K562 (cell line): ENCODE results near the gene HEATR3. TPM values are rescaled to one million over a fixed set of nuclear protein-coding genes. Genes with fewer than 3 reads are reported as not detected.

Experiments used
- ATAC-seq: fragments of 200-7000 bp; cut with Tn5 transposase; 3 replicates; pipeline ENCODE4 v1.9.1; 2020; ENCODE audit warnings: moderate library complexity
- BruUV-seq: library from RNA; stranded (reverse); fragments of 400-500 nt; replicated peaks from 2 replicates; lab custom pipeline; 2021; lab: Mats Ljungman, UMichigan
- CTCF ChIA-PET: fragments of 300-600 bp; formaldehyde crosslinking; extraction: SDS; loops from one replicate; lab custom pipeline; 2021; ENCODE audit warnings: low intra/inter-chr PET ratio; lab: Yijun Ruan, JAX
- POLR2A ChIA-PET: fragments of 300-600, 350-650 bp; sonication (Branson Sonifier 250); formaldehyde crosslinking; extraction: SDS; loops from one replicate; lab custom pipeline; 2021; ENCODE audit warnings: antibody characterized with exemption, inconsistent platforms; lab: Yijun Ruan, JAX
- DNase-seq, 4 experiments: peaks; one replicate each; pipeline versions ENCODE4 v3.0.0 to v3.0.0-alpha.2; 2011 to 2018; ENCODE audit warnings: low spot score in 3 of 4, mixed read lengths in 3 of 4; ENCODE audit errors: extremely low read depth in 1 of 4
- FAIRE-seq: peaks from 2 replicates; lab custom pipeline; 2011; peaks lifted over from hg19 to GRCh38; lab: Jason Lieb, UNC
- H2AFZ ChIP-seq: 2 replicates; pipeline ENCODE4 v1.6.0; 2011; ENCODE audit warnings: low read depth, low read length, control low read depth, inconsistent platforms
- H3K27ac ChIP-seq: fragments of 200-600 bp; 3 replicates; pipeline ENCODE4 v1.8.0; 2011; ENCODE audit warnings: low read depth, mild to moderate bottlenecking, control low read depth, inconsistent platforms, low read length, moderate library complexity, mixed read lengths; ENCODE audit errors: extremely low read depth
- H3K27me3 ChIP-seq, 2 experiments: fragments of 300-600 bp in 1 of 2; 2 replicates in 1 of 2; 3 replicates in 1 of 2; pipeline versions ENCODE4 v1.6.0 to v1.8.0; 2011; ENCODE audit warnings: inconsistent platforms in 2 of 2, low read length in 2 of 2, mild to moderate bottlenecking in 1 of 2, mixed read lengths in 1 of 2, moderate library complexity in 1 of 2; ENCODE audit not compliant: control insufficient read depth in 2 of 2, insufficient read depth in 2 of 2
- H3K36me3 ChIP-seq: fragments of 300-600 bp; 3 replicates; pipeline ENCODE4 v1.8.0; 2011; ENCODE audit warnings: mild to moderate bottlenecking, low read length, inconsistent platforms; ENCODE audit not compliant: control insufficient read depth, insufficient read depth
- H3K4me1 ChIP-seq, 2 experiments: fragments of 200-600 bp in 1 of 2; replicated peaks in 1 of 2; 2 replicates in 1 of 2; 3 replicates in 1 of 2; pipeline versions ENCODE4 v1.5.1 to v1.8.0; 2011; ENCODE audit warnings: inconsistent platforms in 2 of 2, low read length in 2 of 2, mild to moderate bottlenecking in 1 of 2, mixed read lengths in 1 of 2, moderate library complexity in 1 of 2; ENCODE audit not compliant: control insufficient read depth in 2 of 2, insufficient read depth in 2 of 2
- H3K4me2 ChIP-seq: 2 replicates; pipeline ENCODE4 v1.6.1; 2011; ENCODE audit warnings: low read length, control low read depth, inconsistent platforms, mixed read lengths; ENCODE audit not compliant: insufficient read depth
- H3K4me3 ChIP-seq: fragments of 200-600 bp; sonication (generic), shearing (Covaris generic); 2 replicates; pipeline ENCODE4 v1.5.1; 2016; ENCODE audit warnings: control low read depth, inconsistent platforms
- H3K79me2 ChIP-seq: fragments of 200-600 bp; 3 replicates; pipeline ENCODE4 v1.8.0; 2011; ENCODE audit warnings: low read length, inconsistent platforms; ENCODE audit not compliant: control insufficient read depth, insufficient read depth
- H3K9ac ChIP-seq, 2 experiments: 2 replicates each; pipeline versions ENCODE4 v1.6.0 to v1.6.1; 2011; ENCODE audit warnings: low read depth in 2 of 2, low read length in 2 of 2, control low read depth in 1 of 2, inconsistent platforms in 1 of 2, mild to moderate bottlenecking in 1 of 2, mixed read lengths in 1 of 2; ENCODE audit not compliant: insufficient read depth in 1 of 2
- H3K9me1 ChIP-seq: one replicate; pipeline ENCODE4 v1.6.0; 2011; ENCODE audit warnings: inconsistent platforms, mild to moderate bottlenecking, low read length, moderate library complexity; ENCODE audit not compliant: control insufficient read depth, insufficient read depth
- H3K9me3 ChIP-seq: replicated peaks from 2 replicates; pipeline ENCODE4 v1.5.1; 2011; ENCODE audit warnings: low read depth, low read length, inconsistent platforms; ENCODE audit not compliant: control insufficient read depth, insufficient read depth
- H4K20me1 ChIP-seq: replicated peaks from 2 replicates; pipeline ENCODE4 v1.6.1; 2011; ENCODE audit warnings: low read length, inconsistent platforms, mixed read lengths; ENCODE audit not compliant: control insufficient read depth, insufficient read depth
- ARNT ChIP-seq, 2 experiments: fragments of 450-650 bp; IDR thresholded peaks; 2 replicates each; pipeline ENCODE4 v1.6.1; 2016; ENCODE audit warnings: mild to moderate bottlenecking in 1 of 2
- ATF2 ChIP-seq: sonication (generic); formaldehyde crosslinking; IDR thresholded peaks from 2 replicates; pipeline ENCODE4 v1.8.1; 2022; ENCODE audit warnings: missing genetic modification reagents
- BRD4 ChIP-seq: fragments of 200-600 bp; sonication (generic); IDR thresholded peaks from 2 replicates; pipeline ENCODE4 v1.6.1; 2017; ENCODE audit warnings: inconsistent platforms
- CHD4 ChIP-seq: fragments of 200-600 bp; sonication (generic); IDR thresholded peaks from 3 replicates; pipeline ENCODE4 v1.6.1; 2012; ENCODE audit warnings: low read depth, mild to moderate bottlenecking, mixed read lengths, low read length, inconsistent platforms; ENCODE audit not compliant: insufficient read depth, insufficient replicate concordance, poor library complexity, severe bottlenecking
- CXXC5 ChIP-seq: fragments of 250-450 bp; sonication (Bioruptor Pico); IDR thresholded peaks from 2 replicates; pipeline ENCODE4 v1.8.0; 2022; ENCODE audit warnings: inconsistent platforms, mild to moderate bottlenecking, moderate library complexity
- E2F4 ChIP-seq: sonication (generic); formaldehyde crosslinking; IDR thresholded peaks from 2 replicates; pipeline ENCODE4 v1.8.0; 2022; ENCODE audit warnings: mild to moderate bottlenecking, low read depth, missing genetic modification reagents
- HMG20B ChIP-seq: fragments of 250-450 bp; sonication (Bioruptor Pico); IDR thresholded peaks from 2 replicates; pipeline ENCODE4 v1.5.0; 2021; ENCODE audit warnings: mild to moderate bottlenecking
- HNRNPK ChIP-seq: fragments of 200-400 bp; formaldehyde crosslinking; IDR thresholded peaks from one replicate; pipeline ENCODE4 v1.6.1; 2018; ENCODE audit warnings: mild to moderate bottlenecking, low read depth, low read length; ENCODE audit not compliant: poor library complexity, severe bottlenecking
- ILK ChIP-seq: fragments of 450-650 bp; IDR thresholded peaks from 2 replicates; pipeline ENCODE4 v1.6.1; 2016; ENCODE audit warnings: missing genetic modification characterization, low read depth, mild to moderate bottlenecking, missing compliant biosample characterization, moderate library complexity, borderline replicate concordance
- LCOR ChIP-seq: sonication (generic); formaldehyde crosslinking; IDR thresholded peaks from 2 replicates; pipeline ENCODE4 v1.8.0; 2022; ENCODE audit warnings: mild to moderate bottlenecking, missing genetic modification reagents
- RBM25 ChIP-seq: fragments of 200-400 bp; formaldehyde crosslinking; IDR thresholded peaks from 2 replicates; pipeline ENCODE4 v1.6.1; 2018; ENCODE audit warnings: low read length, low read depth, moderate library complexity; ENCODE audit not compliant: severe bottlenecking
- RNF2 ChIP-seq: sonication (generic); IDR thresholded peaks from 2 replicates; pipeline ENCODE4 v1.6.1; 2016
- SP2 ChIP-seq: IDR thresholded peaks from 2 replicates; pipeline ENCODE4 v1.6.1; 2011; ENCODE audit warnings: mild to moderate bottlenecking, low read depth, low read length, moderate library complexity; ENCODE audit not compliant: poor library complexity, severe bottlenecking; ENCODE audit errors: extremely low read depth
- SPI1 ChIP-seq: IDR thresholded peaks from 2 replicates; pipeline ENCODE4 v1.6.1; 2011; ENCODE audit warnings: low read depth, low read length, control low read depth, borderline replicate concordance
- ZNF639 ChIP-seq, 2 experiments: fragments of 200-800 bp in 1 of 2; sonication (Bioruptor generic) in 1 of 2; sonication (generic) in 1 of 2; formaldehyde crosslinking in 1 of 2; IDR thresholded peaks in 1 of 2; conservative IDR thresholded peaks in 1 of 2; 2 replicates each; pipeline versions ENCODE4 v1.5.0 to v1.6.1; 2016 to 2020; ENCODE audit warnings: missing compliant biosample characterization in 1 of 2, missing genetic modification characterization in 1 of 2, missing genetic modification reagents in 1 of 2
- WGBS: fragments of 100-300 bp; shearing (Covaris generic); methylation state at CpG from one replicate; pipeline ENCODE4 v1.1.6; 2016; ENCODE audit warnings: low coverage, mixed read lengths; ENCODE audit not compliant: insufficient coverage; ENCODE audit errors: missing lambda C conversion rate; 5-methylcytosine and 5-hydroxymethylcytosine counted together
- in situ Hi-C: fragments of 300-500 bp; cut with MboI; formaldehyde crosslinking; loops from 4 replicates; pipeline ENCODE4 v1.15.0; 2018; ENCODE audit warnings: inconsistent platforms, mixed read lengths
- intact Hi-C: fragments of 100-400 bp; cut with micrococcal nuclease; formaldehyde crosslinking; loops from 2 replicates; pipeline ENCODE4 v1.14.2; 2022
- polyA plus RNA-seq, 8 experiments: library from polyadenylated mRNA; depleted of rRNA in 4 of 8; stranded (reverse) in 5 of 8; unstranded in 3 of 8; fragments of >200 nt; fragmentation: Nextera tagmentation in 2 of 8; fragmentation: Illumina TruSeq in 1 of 8; extraction: Ambion mirVana in 2 of 8; extraction: Trizol in 1 of 8; gene quantifications; 2 replicates each; pipeline versions ENCODE4 v1.2.1 to v1.2.3, GENCODE V29; 2011 to 2014; ENCODE audit warnings: inconsistent platforms in 1 of 8, missing spikeins in 1 of 8
- total RNA-seq, 7 experiments: library from RNA; depleted of rRNA in 6 of 7; stranded (reverse); fragments of >200 nt in 6 of 7; fragmentation: Illumina TruSeq in 2 of 7; extraction: Trizol in 2 of 7; gene quantifications; 2 replicates each; pipeline versions ENCODE4 v1.2.1 to v1.2.3, GENCODE V29; 2011 to 2021; ENCODE audit warnings: low replicate concordance in 1 of 7

Gene HEATR3
- total and polyA plus RNA-seq, 9 of the 15 experiments (the other 6 are each of a cell fraction or from before 2014, with no cell fraction given) = 1.7 to 30.2 (median 18.8) TPM

- no peak overlapping the region for H3K4me2 ChIP-seq
- no peaks in the 10 kb centered on the region for H3K27me3 ChIP-seq
- H4K20me1 ChIP-seq = no peaks in the 10 kb centered on the region
- FAIRE-seq = no peak
- no peaks in the 10 kb centered on the region for H3K9me3 ChIP-seq
- 68% methylated on average over 9 of the region's 9 CpGs for WGBS
- peaks cover 56% of the 10 kb centered on the region; the same call in 2 of the 3 replicates for H3K36me3 ChIP-seq
- intact Hi-C loops = no loop called here
- no peak for ATAC-seq
- no peak for DNase-seq
- H3K27ac ChIP-seq = no peak overlapping the region
- POLR2A ChIA-PET = no interaction called here
- no peak overlapping the region for H3K9ac ChIP-seq
- CTCF ChIA-PET = no interaction called here
- no peaks in the 10 kb centered on the region for H3K79me2 ChIP-seq
- TF ChIP-seq SPI1 (no peak), RBM25 (no peak), HMG20B (no peak), ARNT (IDR thresholded peaks at IDR 0.05) (no peak), ATF2 (no peak), ILK (tag) (no peak), E2F4 (no peak), ZNF639 (CRISPR knock-in tag; conservative IDR thresholded peaks at IDR 0.05 in 1 of 2, IDR thresholded peaks at IDR 0.05 in 1 of 2) (no peak), CHD4 (no peak), RNF2 (no peak), CXXC5 (CRISPR knock-in tag) (no peak), BRD4 (no peak), LCOR (no peak), HNRNPK (no peak), SP2 (no peak)
- H3K4me1 ChIP-seq = no peaks in the 10 kb centered on the region
- no peaks in the 10 kb centered on the region for H3K9me1 ChIP-seq
- no TSS peak for BruUV-seq
- H2AFZ ChIP-seq = no peak overlapping the region
- in situ Hi-C loops = no loop called here
- no peak overlapping the region for H3K4me3 ChIP-seq
These were observed 13.8 kb downstream of the HEATR3 start for GRCh38 chr16:50079397-50080140.
